22Rv1 (cell line): ENCODE results near the gene NT5DC1.

ENCODE experiments used
- H3K27ac ChIP-seq: fragments of 450-650 bp; 2 replicates; pipeline ENCODE4 v1.5.1; 2017
- ZFX ChIP-seq: fragments of 450-650 bp; IDR thresholded peaks from 2 replicates; pipeline ENCODE4 v1.6.1; 2017; ENCODE audit warnings: antibody characterized with exemption, borderline replicate concordance
- TF ChIP-seq, protein P1 (sequence below): fragments of 450-650 bp; IDR thresholded peaks from 2 replicates; pipeline ENCODE4 v1.5.1; 2017; ENCODE audit warnings: mild to moderate bottlenecking

Gene NT5DC1

DNA sequence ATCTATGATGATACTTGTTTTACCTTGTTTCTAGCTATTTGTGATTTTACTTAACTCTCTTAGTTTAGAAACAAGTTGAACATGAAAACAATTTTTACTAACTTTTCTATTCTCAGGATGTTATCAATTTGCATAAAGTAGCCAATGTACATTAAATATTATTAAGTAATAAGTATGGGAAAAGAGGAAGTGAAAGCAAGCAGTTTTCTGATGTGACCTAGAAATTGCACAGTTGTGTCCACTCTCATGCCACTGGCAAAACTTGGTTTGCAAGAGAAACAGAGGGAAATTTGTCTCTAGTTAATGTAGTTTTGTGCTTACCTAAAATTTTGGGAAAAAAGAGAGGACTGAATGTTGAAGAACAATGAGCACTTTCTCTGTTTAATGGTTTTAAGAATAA is 198.3 kb downstream of the NT5DC1 start:
- TF ChIP-seq, protein P1, sequence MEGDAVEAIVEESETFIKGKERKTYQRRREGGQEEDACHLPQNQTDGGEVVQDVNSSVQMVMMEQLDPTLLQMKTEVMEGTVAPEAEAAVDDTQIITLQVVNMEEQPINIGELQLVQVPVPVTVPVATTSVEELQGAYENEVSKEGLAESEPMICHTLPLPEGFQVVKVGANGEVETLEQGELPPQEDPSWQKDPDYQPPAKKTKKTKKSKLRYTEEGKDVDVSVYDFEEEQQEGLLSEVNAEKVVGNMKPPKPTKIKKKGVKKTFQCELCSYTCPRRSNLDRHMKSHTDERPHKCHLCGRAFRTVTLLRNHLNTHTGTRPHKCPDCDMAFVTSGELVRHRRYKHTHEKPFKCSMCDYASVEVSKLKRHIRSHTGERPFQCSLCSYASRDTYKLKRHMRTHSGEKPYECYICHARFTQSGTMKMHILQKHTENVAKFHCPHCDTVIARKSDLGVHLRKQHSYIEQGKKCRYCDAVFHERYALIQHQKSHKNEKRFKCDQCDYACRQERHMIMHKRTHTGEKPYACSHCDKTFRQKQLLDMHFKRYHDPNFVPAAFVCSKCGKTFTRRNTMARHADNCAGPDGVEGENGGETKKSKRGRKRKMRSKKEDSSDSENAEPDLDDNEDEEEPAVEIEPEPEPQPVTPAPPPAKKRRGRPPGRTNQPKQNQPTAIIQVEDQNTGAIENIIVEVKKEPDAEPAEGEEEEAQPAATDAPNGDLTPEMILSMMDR: no peak
- no peak for TF ChIP-seq ZFX
- H3K27ac ChIP-seq: no peak overlapping the region
